Right atrium auricular region (tissue), 2 donors: ENCODE data around the gene IER5L. TPM values are rescaled to one million over a fixed set of nuclear protein-coding genes. Genes with fewer than 3 reads are reported as not detected.

Experiments used
- DNase-seq: peaks from one replicate; pipeline ENCODE4 v3.0.0-alpha.2; 2019; ENCODE audit warnings: low spot score
- H3K27ac ChIP-seq, 2 donors: fragments of 200-600 bp; sonication (generic); 1 replicate in 1 of 2; 2 replicates in 1 of 2; pipeline ENCODE4 v1.5.1; 2016 to 2019
- H3K27me3 ChIP-seq, 2 donors: fragments of 200-600 bp; sonication (generic); one replicate each; pipeline versions ENCODE4 v1.5.1 to v1.6.0; 2017 to 2019
- H3K36me3 ChIP-seq: fragments of 200-600 bp; sonication (generic); one replicate; pipeline ENCODE4 v1.5.1; 2016
- H3K4me1 ChIP-seq, 2 donors: fragments of 200-600 bp; sonication (generic); one replicate each; pipeline versions ENCODE4 v1.5.1 to v1.6.0; 2017 to 2019
- H3K4me3 ChIP-seq, 2 donors: fragments of 200-600 bp; sonication (generic); 1 replicate in 1 of 2; 2 replicates in 1 of 2; pipeline ENCODE4 v1.5.1; 2017 to 2019; ENCODE audit warnings: mild to moderate bottlenecking in 1 of 2, moderate library complexity in 1 of 2
- H3K9me3 ChIP-seq, 2 donors: fragments of 200-600 bp; sonication (generic); one replicate each; pipeline ENCODE4 v1.5.1; 2019
- CTCF ChIP-seq, 2 donors: fragments of 200-600 bp; sonication (generic); IDR thresholded peaks; one replicate each; pipeline ENCODE4 v1.5.1; 2019; ENCODE audit warnings: antibody characterized with exemption in 2 of 2
- total RNA-seq, 2 donors: library from RNA; depleted of rRNA; stranded (reverse); fragments of >200 nt; gene quantifications; one replicate each; pipeline ENCODE4 v1.1.0, GENCODE V29; 2016

IER5L gene
- total RNA-seq, 2 donors from 2014 or later = 5.5 to 11.6 TPM

- Histone ChIP-seq H3K36me3 (no peaks in the 10 kb centered on the region), H3K4me3 (peak overlapping the region; percentile 56 to 70), H3K27me3 (no peaks in the 10 kb centered on the region), H3K9me3 (no peaks in the 10 kb centered on the region), H3K4me1 (peaks cover 0 to 6% of the 10 kb centered on the region in 2 donors), H3K27ac (peak overlapping the region in 1 of 2 donors; percentile 90)
- no peak for TF ChIP-seq CTCF (IDR thresholded peaks at IDR 0.05)
- DNase-seq = no peak
These were observed 25.5 kb upstream of the IER5L start for GRCh38 chr9:129203556-129203909.

GRCh38 chr9:129202613-129203555, 24.8 kb upstream of the IER5L start:
- TF ChIP-seq CTCF (IDR thresholded peaks at IDR 0.05) = peak in 1 of 2 donors; percentile 19
- H3K27ac ChIP-seq = peak overlapping the region; percentile 81 to 90
- DNase-seq = peak; percentile 87
- peak overlapping the region; percentile 56 to 70 for H3K4me3 ChIP-seq
- no peaks in the 10 kb centered on the region for H3K9me3 ChIP-seq
- H3K27me3 ChIP-seq = no peaks in the 10 kb centered on the region
- no peaks in the 10 kb centered on the region for H3K36me3 ChIP-seq
- H3K4me1 ChIP-seq = peaks cover 0 to 9% of the 10 kb centered on the region in 2 donors

GRCh38 chr9:129201866-129202265, 23.8 kb upstream of the IER5L start:
- no peak for TF ChIP-seq CTCF (IDR thresholded peaks at IDR 0.05)
- H3K27me3 ChIP-seq = no peaks in the 10 kb centered on the region
- no peak for DNase-seq
- no peaks in the 10 kb centered on the region for H3K36me3 ChIP-seq
- no peaks in the 10 kb centered on the region for H3K9me3 ChIP-seq
- H3K4me3 ChIP-seq = no peak overlapping the region
- peaks cover 0 to 14% of the 10 kb centered on the region in 2 donors for H3K4me1 ChIP-seq
- no peak overlapping the region for H3K27ac ChIP-seq

- Histone ChIP-seq H3K27me3 (no peaks in the 10 kb centered on the region), H3K4me1 (peaks cover 0 to 14% of the 10 kb centered on the region in 2 donors), H3K27ac (no peak overlapping the region), H3K36me3 (no peaks in the 10 kb centered on the region), H3K9me3 (no peaks in the 10 kb centered on the region), H3K4me3 (no peak overlapping the region)
- no peak for TF ChIP-seq CTCF (IDR thresholded peaks at IDR 0.05)
- no peak for DNase-seq
These were observed 23.2 kb upstream of the IER5L start for GRCh38 chr9:129201289-129201688.

- no peak for TF ChIP-seq CTCF (IDR thresholded peaks at IDR 0.05)
- Histone ChIP-seq H3K27ac (no peak overlapping the region), H3K4me3 (no peak overlapping the region), H3K36me3 (no peaks in the 10 kb centered on the region), H3K4me1 (peaks cover 0 to 14% of the 10 kb centered on the region in 2 donors), H3K27me3 (no peaks in the 10 kb centered on the region), H3K9me3 (no peaks in the 10 kb centered on the region)
- no peak for DNase-seq
These were observed 22.2 kb upstream of the IER5L start for GRCh38 chr9:129200255-129200654.
